Brain pericyte (primary cell): ENCODE data around the gene HORMAD2.
"Not testable (repeated sequence)": the region's sequence is repeated elsewhere in the genome, so short reads cannot be mapped to it uniquely, and the experiment has no call there.

ENCODE experiments used
- DNase-seq: peaks from one replicate; pipeline ENCODE4 v3.0.0-alpha.2; 2012; ENCODE audit warnings: low read depth, low spot score

Gene HORMAD2

DNA sequence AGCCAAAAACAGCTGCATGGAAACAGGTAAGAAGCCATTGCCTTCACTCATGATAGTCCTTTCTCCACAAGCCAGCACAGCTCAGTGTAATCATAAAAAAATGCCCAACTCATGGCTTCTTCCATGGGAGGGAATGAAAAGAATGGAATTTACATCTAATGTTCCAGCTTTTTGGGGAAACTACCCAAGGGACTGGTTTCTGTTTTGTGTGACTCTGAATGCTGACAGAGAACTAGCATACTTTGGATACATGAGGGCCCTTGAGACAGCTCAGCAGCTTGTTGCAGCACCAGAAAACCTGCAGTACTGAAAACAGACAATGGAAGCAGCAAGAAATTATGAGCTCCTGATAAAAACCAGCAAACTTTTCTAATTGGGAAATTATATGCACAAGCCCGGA is 24.2 kb upstream of the HORMAD2 start:
- DNase-seq = no peak

DNA sequence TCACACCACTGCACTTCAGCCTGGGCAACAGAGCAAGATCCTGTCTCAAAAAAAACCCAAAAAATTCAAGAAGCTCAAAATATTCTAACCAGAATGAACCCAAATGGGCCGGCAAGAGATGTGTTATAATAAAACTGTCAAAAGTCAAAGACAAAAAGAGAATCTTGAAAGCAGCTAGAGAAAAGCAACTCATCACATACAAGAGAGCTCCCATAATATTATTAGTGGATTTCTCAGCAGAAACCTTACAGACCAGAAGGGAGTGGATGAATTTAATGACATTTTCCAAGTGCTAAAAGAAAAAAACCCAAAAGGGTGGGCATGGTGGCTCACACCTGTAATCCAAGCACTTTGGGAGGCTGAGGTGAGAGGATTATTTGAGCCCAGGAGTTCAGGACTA is 22.9 kb upstream of the HORMAD2 start:
- no peak for DNase-seq

DNA sequence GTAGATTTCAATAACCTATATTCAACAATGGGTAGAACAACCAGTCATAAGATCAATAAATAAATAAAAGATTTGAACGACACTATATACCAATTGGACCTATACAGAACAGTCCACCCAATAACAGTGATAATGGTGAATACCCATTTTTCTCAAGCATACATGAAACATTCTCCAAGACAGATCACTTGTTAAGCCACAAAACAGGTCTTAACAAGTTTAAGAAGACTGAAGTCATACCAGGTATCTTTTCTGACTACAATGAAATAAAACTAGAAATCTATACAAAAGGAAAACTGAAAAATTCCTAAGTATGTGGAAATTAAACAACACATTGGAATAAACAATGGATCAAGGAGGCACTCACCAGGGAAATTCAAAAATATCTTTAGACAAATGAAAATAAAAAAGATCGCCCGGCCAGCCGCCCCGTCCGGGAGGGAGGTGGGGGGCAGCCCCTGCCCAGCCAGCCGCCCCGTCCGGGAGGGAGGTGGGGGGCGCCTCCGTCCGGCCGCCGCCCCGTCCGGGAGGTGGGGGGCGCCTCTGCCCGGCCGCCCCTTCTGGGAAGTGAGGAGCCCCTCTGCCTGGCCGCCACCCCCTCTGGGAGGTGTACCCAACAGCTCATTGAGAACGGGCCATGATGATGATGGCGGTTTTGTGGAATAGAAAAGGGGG is 20.8 kb upstream of the HORMAD2 start:
- not testable (repeated sequence) for DNase-seq

DNA sequence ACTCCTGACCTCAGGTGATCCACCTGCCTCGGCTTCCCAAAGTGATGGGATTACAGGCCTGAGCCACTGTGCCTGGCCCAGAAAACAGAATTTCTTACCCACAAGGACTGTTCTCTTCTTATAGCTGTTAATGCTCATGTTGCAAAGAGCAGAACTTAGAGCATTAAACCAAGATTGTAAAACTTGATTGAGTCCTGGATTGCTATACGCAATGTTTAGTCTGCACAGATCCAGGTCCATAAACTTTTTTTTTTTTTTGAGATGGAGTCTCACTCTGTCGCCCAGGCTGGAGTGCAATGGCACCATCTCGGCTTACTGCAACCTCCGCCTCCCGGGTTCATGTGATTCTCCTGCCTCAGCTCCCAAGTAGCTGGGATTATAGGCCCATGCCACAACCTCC is 19.2 kb upstream of the HORMAD2 start:
- not testable (repeated sequence) for DNase-seq

DNA sequence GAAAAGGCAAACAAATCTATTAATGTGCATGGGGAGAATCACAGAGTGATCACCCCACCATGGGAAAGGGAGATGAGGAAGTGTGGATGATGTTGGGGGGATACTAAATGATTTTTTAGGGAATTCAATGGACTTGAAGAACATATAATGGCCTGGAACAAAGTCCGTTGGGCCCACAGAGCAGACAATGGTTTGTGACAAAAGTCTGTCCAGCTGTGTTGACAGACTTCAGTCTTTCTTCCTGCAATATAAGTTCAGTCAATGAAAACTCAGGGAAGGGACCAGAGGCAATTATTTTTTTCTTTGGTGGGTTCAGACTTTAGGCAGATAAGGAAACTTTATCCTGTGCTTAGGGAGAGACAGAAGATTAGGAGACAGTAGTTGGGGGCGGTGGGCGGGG is 18.0 kb upstream of the HORMAD2 start:
- no peak for DNase-seq

DNA sequence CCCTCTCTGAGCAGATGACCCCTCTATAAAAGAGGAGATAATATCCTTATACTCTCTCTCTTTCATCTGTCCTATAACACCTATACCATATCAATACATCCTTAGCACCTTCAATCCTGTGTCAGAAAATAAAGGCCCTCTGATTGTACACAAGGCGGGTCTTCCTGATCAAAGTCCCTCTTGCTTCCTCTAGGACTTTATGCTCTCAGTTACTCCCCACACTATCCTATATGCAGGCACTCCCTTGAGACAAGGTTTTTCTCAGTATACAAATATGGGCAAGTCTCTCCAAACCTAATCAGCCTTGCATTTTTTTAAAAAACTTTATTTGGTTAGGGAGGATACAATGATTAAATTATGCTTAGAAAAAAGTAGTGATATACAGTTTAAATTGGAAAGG is 17.3 kb upstream of the HORMAD2 start:
- no peak for DNase-seq

DNA sequence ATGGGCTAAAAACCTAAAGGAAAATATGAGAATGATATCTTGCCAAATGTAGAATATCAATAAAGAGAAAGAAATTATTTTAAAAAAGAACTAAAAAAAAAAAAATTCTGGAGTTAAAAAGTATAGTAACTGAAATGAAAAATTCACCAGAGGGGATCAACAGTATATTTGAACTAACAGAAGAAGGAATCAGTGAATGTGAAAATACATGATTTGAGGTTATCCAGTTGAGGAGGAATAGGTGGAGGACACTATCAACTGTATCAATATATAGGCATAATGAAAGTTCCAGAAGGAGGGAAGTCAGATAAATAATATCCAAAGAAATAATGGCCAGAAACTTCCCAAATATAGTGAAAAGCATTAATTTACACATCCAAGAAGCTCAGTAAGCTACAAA is 16.1 kb upstream of the HORMAD2 start:
- DNase-seq = no peak

DNA sequence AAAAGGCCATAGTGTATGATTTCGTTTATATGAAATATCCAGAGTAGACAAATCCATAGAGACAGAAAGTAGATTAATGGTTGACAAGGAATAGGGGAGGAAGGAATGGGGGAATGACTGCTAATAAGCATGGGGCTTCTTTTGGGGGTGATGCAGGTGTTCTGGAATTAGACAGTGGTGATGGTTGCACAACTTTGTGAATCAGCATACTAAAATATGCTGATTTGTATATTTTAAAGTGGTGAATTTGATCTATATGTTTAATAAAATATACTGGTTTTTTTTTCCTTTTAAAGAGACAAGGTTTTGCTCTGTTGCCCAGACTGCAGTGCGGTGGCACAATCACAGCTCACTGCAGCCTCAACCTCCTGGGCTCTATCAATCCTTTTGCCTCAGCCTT is 6.5 kb upstream of the HORMAD2 start:
- no peak for DNase-seq

DNA sequence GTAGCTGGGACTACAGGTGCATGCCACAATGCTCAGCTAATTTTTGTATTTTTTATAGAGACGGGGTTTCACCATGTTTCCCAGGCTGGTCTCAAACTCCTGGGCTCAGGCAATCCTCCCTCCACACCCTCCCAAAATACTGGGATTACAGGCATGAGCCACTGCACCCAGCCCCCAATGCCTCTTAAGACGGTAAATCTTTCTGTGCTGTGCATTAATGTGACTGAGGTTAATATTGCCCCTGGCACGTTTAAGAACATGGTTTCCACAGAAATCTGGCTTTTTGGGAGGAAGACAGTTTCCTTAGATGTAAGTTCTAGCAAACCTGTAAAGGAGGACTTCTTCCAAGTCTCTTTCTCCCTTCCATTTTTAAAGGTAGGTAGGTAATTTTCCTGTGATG is 6.1 kb upstream of the HORMAD2 start:
- no peak for DNase-seq

DNA sequence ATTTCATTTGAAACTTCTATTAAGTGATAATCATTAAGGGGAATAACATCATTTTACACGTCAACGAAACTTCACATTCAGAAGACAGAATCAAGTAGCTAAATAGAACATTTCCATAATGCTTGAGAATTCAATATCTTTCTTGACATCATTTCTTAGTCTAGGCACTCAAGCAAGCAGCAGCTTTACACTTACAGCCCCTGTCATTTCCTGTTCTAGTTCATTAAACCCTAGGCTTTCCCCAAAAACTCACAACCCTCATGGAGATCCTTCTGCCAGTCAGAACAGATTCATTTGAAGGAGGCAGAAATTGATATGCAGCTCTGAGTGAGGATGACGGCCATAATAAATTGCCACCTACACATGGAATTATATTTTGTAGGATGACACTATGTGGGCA is 5.3 kb upstream of the HORMAD2 start:
- DNase-seq = no peak

DNA sequence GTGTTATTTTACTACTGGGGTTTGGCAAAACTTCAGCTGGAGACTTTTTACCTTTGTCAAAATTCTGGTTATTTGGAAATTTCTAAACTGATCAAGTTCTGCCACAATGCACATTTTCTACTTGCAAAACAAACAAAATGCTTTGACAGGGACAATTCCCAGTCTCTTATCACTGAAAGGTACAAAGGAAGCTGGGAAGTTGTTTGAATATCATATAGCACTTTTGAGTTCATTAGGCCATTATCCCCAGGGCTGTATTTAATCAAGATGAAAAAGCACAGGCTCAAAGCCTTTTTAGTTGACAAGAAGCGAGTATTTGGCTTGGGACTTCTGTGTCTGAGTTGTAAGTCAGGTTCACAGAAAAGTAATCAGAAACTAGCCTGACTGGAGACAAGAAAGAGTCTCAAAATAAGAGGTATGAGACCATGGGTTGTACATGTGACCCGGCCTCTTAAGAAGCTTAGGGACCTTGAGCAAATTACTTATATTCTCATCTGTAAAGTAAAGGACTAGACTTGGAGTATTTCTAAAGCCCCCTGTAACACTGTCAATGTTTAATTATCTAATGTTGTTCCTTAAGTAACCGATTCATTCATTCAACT is 2.9 kb upstream of the HORMAD2 start:
- no peak for DNase-seq

DNA sequence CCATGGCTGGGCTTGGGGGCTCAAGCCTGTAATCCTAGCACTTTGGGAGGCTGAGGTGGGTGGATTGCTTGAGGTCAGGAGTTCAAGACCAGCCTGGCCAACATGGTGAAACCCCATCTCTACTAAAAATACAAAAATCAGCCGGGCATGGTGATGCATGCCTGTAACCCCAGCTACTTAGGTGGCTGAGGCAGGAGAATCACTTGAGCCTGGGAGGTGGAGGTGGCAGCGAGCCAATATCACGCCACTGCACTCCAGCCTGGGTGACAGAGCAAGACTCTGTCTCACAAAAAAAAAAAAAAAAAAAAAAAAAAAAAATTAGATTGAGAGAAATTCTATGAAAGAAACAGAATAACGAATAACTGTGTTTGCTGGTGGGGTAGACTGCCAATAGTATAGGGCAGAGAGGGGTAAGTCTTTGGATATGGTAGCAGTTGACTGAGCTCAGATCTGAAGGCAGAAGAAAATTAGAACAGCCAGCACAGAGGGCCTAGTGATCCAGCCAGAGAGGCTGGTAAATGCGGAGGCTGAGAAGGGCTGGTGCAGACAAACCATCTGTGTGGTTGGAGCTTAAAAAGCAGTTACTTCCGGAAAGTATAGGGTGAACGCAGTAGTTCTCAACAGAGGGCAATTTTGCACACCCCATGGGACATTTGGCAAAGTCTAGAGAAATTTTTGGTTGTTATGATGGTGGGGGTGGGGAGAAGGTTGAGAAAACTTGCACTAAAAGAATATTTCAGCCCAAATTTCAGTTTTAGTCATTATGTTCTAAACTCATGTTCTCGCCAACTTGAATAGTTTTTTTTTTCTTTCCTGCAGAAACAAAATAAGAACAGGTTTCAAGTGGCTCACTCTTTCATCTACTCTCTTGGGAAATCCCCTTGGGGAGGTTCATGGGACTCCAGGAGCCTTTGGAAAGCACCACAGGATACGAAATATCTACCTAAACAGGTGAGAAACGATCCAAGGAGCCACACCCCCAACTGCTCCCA is 1.6 kb upstream of the HORMAD2 start:
- DNase-seq = no peak

DNA sequence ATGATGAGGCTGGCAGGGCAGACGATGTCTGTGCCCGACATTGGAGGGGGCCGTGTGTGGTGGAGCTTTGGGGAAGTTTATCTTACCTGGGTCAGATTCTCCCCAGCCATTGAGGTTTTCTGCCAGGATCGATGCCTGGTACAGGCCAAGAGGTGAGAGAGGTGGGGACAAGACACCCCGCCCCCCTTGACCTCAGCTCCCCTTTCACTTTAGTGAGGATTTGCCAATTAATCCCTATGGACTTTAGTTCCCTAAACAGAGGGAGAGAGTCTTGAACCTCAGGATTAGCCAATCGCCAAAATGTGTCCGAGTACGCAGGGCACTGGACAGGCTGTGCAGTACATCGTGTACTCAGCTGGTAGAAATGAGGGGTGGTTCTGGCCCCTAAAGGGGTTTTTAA is 541 bp downstream of the HORMAD2 start:
- no peak for DNase-seq

DNA sequence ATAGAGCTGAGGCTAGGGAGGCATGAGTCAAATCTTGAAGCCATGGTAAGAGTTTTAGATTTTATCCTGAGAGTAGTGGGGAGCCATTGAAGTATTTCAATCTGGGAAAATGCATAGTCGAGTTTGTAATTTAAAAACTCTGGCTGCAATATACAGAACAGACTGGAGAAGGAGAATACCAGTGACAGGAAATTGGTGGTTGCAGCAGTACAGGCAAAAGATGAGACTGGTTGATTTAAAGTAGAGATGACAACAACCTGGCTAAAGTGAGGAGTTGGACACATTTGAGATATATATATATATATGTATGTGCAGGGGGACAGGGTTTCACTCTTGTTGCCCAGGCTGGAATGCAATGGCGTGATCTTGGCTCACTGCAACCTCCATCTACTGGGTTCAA is 6.2 kb downstream of the HORMAD2 start:
- no peak for DNase-seq

DNA sequence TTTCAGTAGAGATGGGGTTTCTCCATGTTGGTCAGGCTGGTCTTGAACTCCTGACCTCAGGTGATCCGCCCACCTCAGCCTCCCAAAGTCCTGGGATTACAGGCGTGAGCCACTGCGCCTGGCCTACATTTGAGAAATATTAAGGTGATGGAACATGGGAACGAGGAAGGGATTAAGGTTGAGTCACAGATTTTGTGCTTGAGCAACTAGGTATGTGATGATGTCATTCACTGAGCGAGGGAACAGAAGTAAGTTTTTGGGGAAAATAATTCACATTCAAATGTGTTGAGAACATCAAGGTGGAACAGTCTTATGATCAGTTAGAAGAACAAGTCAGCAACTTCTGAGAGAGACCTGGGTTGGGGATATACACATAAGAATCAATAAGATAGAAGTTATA is 6.8 kb downstream of the HORMAD2 start:
- not testable (repeated sequence) for DNase-seq

DNA sequence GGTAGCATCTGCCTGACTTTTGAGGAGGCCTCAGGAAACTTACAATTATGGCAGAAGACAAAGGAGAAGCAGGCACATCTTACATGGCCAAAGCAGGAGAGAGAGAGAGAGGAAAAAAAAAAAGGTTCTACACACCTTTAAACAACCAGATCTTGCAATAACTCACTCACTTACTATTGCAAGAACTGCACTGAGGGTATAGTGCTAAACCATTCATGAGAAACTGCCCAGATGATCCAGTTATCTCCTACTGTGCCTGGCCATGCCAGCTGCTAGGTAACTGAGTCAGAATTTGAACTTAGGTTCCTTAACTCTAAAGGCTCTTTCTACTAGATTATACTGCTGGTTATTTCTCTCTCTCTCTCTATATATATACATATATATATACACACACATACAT is 7.3 kb downstream of the HORMAD2 start:
- DNase-seq = no peak

DNA sequence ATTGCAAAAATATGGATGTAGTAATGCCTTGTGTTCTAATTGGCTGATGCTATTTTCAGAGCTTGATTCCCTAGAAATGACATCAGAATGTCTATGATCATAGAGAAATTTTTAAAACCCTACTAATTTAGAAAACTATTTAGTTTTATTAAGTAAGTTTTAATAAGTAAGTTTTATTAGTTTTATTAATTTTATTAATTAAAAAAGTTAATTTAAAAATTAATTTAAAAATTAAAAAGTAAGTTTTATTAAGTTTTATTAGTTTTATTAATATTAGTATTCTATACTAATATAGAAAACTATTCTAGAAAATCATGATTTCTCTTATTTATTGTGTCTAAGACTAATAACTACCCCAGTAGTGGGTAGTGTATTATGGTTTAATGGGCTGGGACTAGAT is 8.2 kb downstream of the HORMAD2 start:
- DNase-seq = no peak

DNA sequence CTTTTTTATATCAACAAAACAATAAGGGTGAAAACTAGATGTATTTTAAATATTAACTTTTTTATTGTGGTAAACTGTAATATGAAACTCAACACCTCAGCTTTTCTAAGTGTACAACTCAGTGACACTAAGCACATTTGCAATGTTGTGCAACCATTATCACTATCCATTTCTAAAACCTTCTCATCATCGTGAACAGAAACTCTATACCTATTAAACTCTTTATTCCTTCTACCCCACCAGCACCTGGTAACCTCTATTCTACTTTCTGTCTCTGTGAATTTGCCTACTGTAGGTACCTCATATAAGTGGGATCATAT is 9.4 kb downstream of the HORMAD2 start:
- no peak for DNase-seq

DNA sequence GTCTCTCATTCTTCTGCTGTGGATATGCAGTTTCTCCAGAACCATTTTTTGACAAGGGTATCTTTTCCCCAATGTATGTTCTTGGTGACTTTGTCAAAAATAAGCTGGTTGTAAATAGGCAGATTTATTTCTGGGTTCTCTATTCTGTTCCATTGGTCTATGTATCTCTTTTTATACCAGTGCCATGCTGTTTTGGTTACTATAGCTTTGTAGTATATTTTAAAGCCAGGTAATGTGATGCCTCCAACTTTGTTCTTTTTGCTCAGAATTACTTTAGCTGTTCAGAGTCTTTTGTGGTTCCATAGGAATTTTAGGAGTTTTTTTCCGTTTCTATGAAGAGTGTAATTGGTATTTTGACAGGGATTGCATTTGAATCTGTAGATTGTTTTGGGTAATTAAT is 12.4 kb downstream of the HORMAD2 start:
- DNase-seq = no peak

DNA sequence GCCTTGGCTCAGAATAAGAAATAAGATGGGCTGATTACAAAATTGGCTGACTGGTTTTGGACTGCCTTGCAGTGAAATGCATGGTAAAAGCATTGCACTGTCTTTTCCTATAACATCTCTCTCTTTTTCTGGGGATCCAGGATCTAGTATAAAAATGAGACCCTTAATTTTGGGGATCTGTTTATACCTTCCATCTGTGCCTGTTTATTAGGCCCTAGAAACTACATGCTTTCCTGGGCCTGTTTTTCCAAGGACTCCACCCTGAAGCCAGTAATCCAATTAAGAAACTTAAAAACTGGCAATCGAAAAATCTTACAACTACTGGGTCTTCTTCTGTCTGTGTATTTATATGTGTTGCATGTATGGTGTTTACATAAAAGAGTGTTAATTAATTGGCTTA is 14.5 kb downstream of the HORMAD2 start:
- no peak for DNase-seq

DNA sequence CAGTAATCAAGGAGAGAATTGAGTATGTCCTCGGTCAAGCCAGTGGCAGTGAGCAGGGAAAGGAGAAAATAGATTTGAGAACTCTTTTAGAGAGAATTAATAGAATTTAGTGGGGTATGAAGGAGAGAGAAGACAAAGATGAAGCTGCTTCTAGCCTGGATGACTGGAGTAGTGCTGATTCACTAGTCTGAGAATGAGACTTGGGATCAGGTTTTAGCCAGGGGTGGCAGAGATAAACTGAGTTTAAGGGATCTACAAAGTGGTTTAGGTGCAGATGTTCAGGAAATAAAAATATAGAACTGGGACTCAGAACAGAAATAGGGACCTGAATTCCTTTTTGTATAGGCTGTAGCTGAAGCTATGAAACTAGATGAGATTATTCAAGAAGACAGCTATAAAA is 17.6 kb downstream of the HORMAD2 start:
- no peak for DNase-seq

DNA sequence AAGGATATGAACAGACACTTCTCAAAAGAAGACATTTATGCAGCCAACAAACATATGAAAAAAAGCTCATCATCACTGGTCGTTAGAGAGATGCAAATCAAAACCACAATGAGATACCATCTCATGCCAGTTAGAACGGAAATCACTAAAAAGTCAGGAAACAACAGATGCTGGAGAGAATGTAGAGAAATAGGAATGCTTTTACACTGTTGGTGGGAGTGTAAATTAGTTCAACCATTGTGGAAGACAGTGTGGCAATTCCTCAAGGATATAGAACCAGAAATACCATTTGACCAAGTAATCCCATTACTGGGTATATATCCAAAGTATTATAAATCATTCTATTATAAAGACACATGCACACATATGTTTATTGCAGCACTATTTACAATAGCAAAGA is 20.5 kb downstream of the HORMAD2 start:
- not testable (repeated sequence) for DNase-seq
